Lower leg skin (tissue), 3 donors: Measurements from ENCODE around the gene JDP2.

Source experiments
- POLR2A ChIP-seq, 2 donors: fragments of 450-650 bp; IDR thresholded peaks; one replicate each; pipeline ENCODE4 v1.6.1; 2016 to 2017; ENCODE audit warnings: antibody characterized with exemption in 2 of 2, mild to moderate bottlenecking in 1 of 2, moderate library complexity in 1 of 2
- TF ChIP-seq, protein P1 (sequence below), 3 donors: fragments of 450-650 bp; IDR thresholded peaks; one replicate each; pipeline ENCODE4 v1.5.1; 2016; ENCODE audit warnings: antibody characterized with exemption in 3 of 3, mild to moderate bottlenecking in 3 of 3, moderate library complexity in 2 of 3

DNA sequence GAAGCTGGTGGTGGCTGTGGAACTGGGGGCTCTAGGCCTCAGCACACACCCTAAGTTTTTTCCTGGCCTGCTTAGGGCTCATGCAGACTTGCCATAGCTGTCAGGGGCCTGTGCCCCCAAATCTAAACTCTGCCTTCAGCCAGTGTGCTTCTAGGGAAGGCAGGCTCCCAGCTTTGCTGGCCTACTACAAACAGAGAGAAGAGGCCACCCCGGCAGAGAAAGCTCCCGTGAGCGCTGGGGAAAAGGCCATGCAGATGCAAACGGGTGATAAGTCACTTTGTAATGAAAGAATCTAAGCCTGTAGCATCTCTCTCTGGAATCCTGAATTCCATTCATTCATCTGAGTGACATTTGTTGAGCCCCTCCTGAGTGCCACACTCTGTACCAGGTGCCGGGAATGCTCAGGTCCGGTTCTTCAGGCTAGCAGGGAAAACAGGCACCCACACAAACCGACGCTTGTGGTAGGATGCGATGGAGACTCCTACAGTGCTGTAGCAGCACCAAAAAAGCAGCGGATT lies 29.9 kb downstream of the JDP2 start:
- TF ChIP-seq, protein P1, sequence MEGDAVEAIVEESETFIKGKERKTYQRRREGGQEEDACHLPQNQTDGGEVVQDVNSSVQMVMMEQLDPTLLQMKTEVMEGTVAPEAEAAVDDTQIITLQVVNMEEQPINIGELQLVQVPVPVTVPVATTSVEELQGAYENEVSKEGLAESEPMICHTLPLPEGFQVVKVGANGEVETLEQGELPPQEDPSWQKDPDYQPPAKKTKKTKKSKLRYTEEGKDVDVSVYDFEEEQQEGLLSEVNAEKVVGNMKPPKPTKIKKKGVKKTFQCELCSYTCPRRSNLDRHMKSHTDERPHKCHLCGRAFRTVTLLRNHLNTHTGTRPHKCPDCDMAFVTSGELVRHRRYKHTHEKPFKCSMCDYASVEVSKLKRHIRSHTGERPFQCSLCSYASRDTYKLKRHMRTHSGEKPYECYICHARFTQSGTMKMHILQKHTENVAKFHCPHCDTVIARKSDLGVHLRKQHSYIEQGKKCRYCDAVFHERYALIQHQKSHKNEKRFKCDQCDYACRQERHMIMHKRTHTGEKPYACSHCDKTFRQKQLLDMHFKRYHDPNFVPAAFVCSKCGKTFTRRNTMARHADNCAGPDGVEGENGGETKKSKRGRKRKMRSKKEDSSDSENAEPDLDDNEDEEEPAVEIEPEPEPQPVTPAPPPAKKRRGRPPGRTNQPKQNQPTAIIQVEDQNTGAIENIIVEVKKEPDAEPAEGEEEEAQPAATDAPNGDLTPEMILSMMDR (IDR thresholded peaks at IDR 0.05): no peak
- no peak for TF ChIP-seq POLR2A (IDR thresholded peaks at IDR 0.05)
